HG03280 (cell line): ENCODE data around the gene GRIK3.

Source experiments
- ATAC-seq: cut with Tn5 transposase; IDR thresholded peaks from one replicate; pipeline ENCODE4 v1.9.1; 2021; ENCODE audit warnings: mild to moderate bottlenecking, moderate library complexity; ENCODE audit not compliant: unreplicated experiment

GRIK3 gene

GRCh38 chr1:37047542-37047941, 13.2 kb upstream of the GRIK3 start:
- no peak for ATAC-seq

- no peak for ATAC-seq
These were observed 8.8 kb upstream of the GRIK3 start for GRCh38 chr1:37043101-37043500.

GRCh38 chr1:37042506-37042905, 8.2 kb upstream of the GRIK3 start:
- no peak for ATAC-seq

GRCh38 chr1:37041483-37041882, 7.2 kb upstream of the GRIK3 start:
- ATAC-seq, result no peak

- no peak for ATAC-seq
These were observed 6.5 kb upstream of the GRIK3 start for GRCh38 chr1:37040773-37041172.

- no peak for ATAC-seq
These were observed 5.9 kb upstream of the GRIK3 start for GRCh38 chr1:37040261-37040660.

GRCh38 chr1:37038227-37039093, 4.1 kb upstream of the GRIK3 start:
- ATAC-seq, result no peak

GRCh38 chr1:37037690-37038089, 3.4 kb upstream of the GRIK3 start:
- ATAC-seq, result no peak

- no peak for ATAC-seq
These were observed 2.3 kb upstream of the GRIK3 start for GRCh38 chr1:37036667-37037053.

- ATAC-seq, result no peak
These were observed 1.7 kb upstream of the GRIK3 start for GRCh38 chr1:37035796-37036666.

GRCh38 chr1:37035014-37035691, 838 bp upstream of the GRIK3 start:
- no peak for ATAC-seq

GRCh38 chr1:37033355-37034101, 787 bp downstream of the GRIK3 start:
- no peak for ATAC-seq

- ATAC-seq, result no peak
These were observed 1.5 kb downstream of the GRIK3 start for GRCh38 chr1:37032660-37033354.

GRCh38 chr1:37031871-37032270, 2.4 kb downstream of the GRIK3 start:
- ATAC-seq, result no peak

GRCh38 chr1:37031429-37031828, 2.9 kb downstream of the GRIK3 start:
- ATAC-seq, result no peak

GRCh38 chr1:37028981-37029617, 5.2 kb downstream of the GRIK3 start:
- no peak for ATAC-seq

- no peak for ATAC-seq
These were observed 12.8 kb downstream of the GRIK3 start for GRCh38 chr1:37021502-37021901.

GRCh38 chr1:37020653-37021277, 13.6 kb downstream of the GRIK3 start:
- no peak for ATAC-seq

- no peak for ATAC-seq
These were observed 15.8 kb downstream of the GRIK3 start for GRCh38 chr1:37018510-37018909.
